A549 (cell line): ENCODE measurements around the gene CPNE4. TPM values are rescaled to one million over a fixed set of nuclear protein-coding genes. Genes with fewer than 3 reads are reported as not detected.

ENCODE experiments used
- ATAC-seq, 2 experiments: fragments of 200-7000 bp in 1 of 2; fragments of >200 bp in 1 of 2; cut with Nextera tagmentation in 1 of 2; cut with Tn5 transposase in 1 of 2; 3 replicates each; pipeline versions ENCODE4 v1.8.0 to v1.9.1; 2018 to 2020; ENCODE audit warnings: mild to moderate bottlenecking in 1 of 2, moderate library complexity in 1 of 2
- CTCF ChIA-PET: fragments of 300-600 bp; sonication (Branson Sonifier 250); formaldehyde crosslinking; extraction: SDS; loops from one replicate; lab custom pipeline; 2021; ENCODE audit warnings: antibody characterized with exemption, inconsistent platforms; lab: Yijun Ruan, JAX
- POLR2A ChIA-PET: fragments of 350-600 bp; formaldehyde crosslinking; extraction: SDS; loops from one replicate; lab custom pipeline; 2021; ENCODE audit warnings: antibody characterized with exemption, inconsistent platforms; lab: Yijun Ruan, JAX
- DNase-seq, 2 experiments: peaks; one replicate each; pipeline versions ENCODE4 v3.0.0 to v3.0.0-alpha.2; 2011 to 2016; ENCODE audit warnings: low read depth in 1 of 2, low spot score in 1 of 2
- FAIRE-seq: peaks from 2 replicates; lab custom pipeline; 2011; peaks lifted over from hg19 to GRCh38; lab: Jason Lieb, UNC
- H3K27ac ChIP-seq, 2 experiments: fragments of >200 bp; sonication (Bioruptor Twin); formaldehyde crosslinking; 3 replicates each; pipeline ENCODE4 v1.5.1; 2016 to 2017
- H3K4me1 ChIP-seq: fragments of >200 bp; sonication (Bioruptor Twin); formaldehyde crosslinking; 3 replicates; pipeline ENCODE4 v1.6.1; 2016
- H3K4me2 ChIP-seq: fragments of >200 bp; sonication (Bioruptor Twin); formaldehyde crosslinking; 3 replicates; pipeline ENCODE4 v1.6.1; 2016
- H3K4me3 ChIP-seq: fragments of >200 bp; sonication (Bioruptor Twin); formaldehyde crosslinking; 3 replicates; pipeline ENCODE4 v1.5.1; 2016
- H3K9me3 ChIP-seq: fragments of >200 bp; sonication (Bioruptor Twin); formaldehyde crosslinking; 3 replicates; pipeline ENCODE4 v1.6.1; 2016
- BHLHE40 ChIP-seq: IDR thresholded peaks from 2 replicates; pipeline ENCODE4 v1.6.1; 2012; ENCODE audit warnings: low read depth, low read length, inconsistent platforms
- CBX8 ChIP-seq: fragments of 200-600 bp; sonication (generic); IDR thresholded peaks from 2 replicates; pipeline ENCODE4 v1.6.1; 2016
- CHD4 ChIP-seq: fragments of 200-600 bp; sonication (generic); IDR thresholded peaks from 2 replicates; pipeline ENCODE4 v1.6.1; 2016; ENCODE audit warnings: antibody characterized with exemption, mild to moderate bottlenecking, borderline replicate concordance
- EHF ChIP-seq: fragments of 250-450 bp; sonication (Bioruptor Pico); IDR thresholded peaks from 2 replicates; pipeline ENCODE4 v1.5.0; 2020; ENCODE audit warnings: mild to moderate bottlenecking
- FOSL2 ChIP-seq, 2 experiments: fragments of 450-650 bp in 1 of 2; fragments of >200 bp in 1 of 2; sonication (Bioruptor Twin) in 1 of 2; formaldehyde crosslinking; IDR thresholded peaks; 2 replicates each; pipeline versions ENCODE4 v1.5.0 to v1.6.1; 2016 to 2020; ENCODE audit warnings: mild to moderate bottlenecking in 1 of 2, moderate library complexity in 1 of 2
- HES2 ChIP-seq: fragments of >200 bp; sonication (Bioruptor Twin); formaldehyde crosslinking; IDR thresholded peaks from 2 replicates; pipeline ENCODE4 v1.6.1; 2016
- HEYL ChIP-seq: fragments of 250-450 bp; sonication (Bioruptor Pico); IDR thresholded peaks from 2 replicates; pipeline ENCODE4 v1.8.0; 2021; ENCODE audit warnings: mild to moderate bottlenecking, moderate library complexity
- HOXA7 ChIP-seq: fragments of 250-450 bp; sonication (Bioruptor Pico); IDR thresholded peaks from 2 replicates; pipeline ENCODE4 v1.5.0; 2020; ENCODE audit warnings: mild to moderate bottlenecking, moderate library complexity
- HOXB13 ChIP-seq: fragments of 250-450 bp; sonication (Bioruptor Pico); IDR thresholded peaks from 2 replicates; pipeline ENCODE4 v1.5.0; 2020; ENCODE audit warnings: low read depth, mild to moderate bottlenecking, moderate library complexity
- JUN ChIP-seq, 2 experiments: fragments of >200 bp; sonication (Bioruptor Twin); formaldehyde crosslinking; IDR thresholded peaks; 2 replicates in 1 of 2; 3 replicates in 1 of 2; pipeline ENCODE4 v1.6.1; 2016 to 2017
- JUNB ChIP-seq: fragments of >200 bp; sonication (Bioruptor Twin); formaldehyde crosslinking; IDR thresholded peaks from 2 replicates; pipeline ENCODE4 v1.6.1; 2016
- KDM5A ChIP-seq: fragments of 200-600 bp; sonication (generic); IDR thresholded peaks from 2 replicates; pipeline ENCODE4 v1.6.1; 2016; ENCODE audit warnings: antibody characterized with exemption, mild to moderate bottlenecking
- MAX ChIP-seq: IDR thresholded peaks from 2 replicates; pipeline ENCODE4 v1.6.1; 2012
- NFE2L2 ChIP-seq: fragments of 150-350 bp; conservative IDR thresholded peaks from 2 replicates; pipeline ENCODE4 v1.6.1; 2014; ENCODE audit warnings: low read length
- POLR2AphosphoS2 ChIP-seq: conservative IDR thresholded peaks from 2 replicates; pipeline ENCODE4 v1.6.1; 2012; ENCODE audit warnings: low read length, improper control_type of control experiment, inconsistent platforms
- RARB ChIP-seq: fragments of 250-450 bp; sonication (Bioruptor Pico); IDR thresholded peaks from 2 replicates; pipeline ENCODE4 v1.8.0; 2021; ENCODE audit warnings: mild to moderate bottlenecking, moderate library complexity
- RFX5 ChIP-seq: fragments of 450-650 bp; IDR thresholded peaks from 2 replicates; pipeline ENCODE4 v1.7.1; 2014; ENCODE audit warnings: antibody characterized with exemption, mild to moderate bottlenecking, moderate library complexity
- SMC3 ChIP-seq: fragments of >200 bp; sonication (Bioruptor Twin); formaldehyde crosslinking; IDR thresholded peaks from 3 replicates; pipeline ENCODE4 v1.6.1; 2018; ENCODE audit warnings: inconsistent platforms
- TFCP2L1 ChIP-seq: fragments of 250-450 bp; sonication (Bioruptor Pico); IDR thresholded peaks from 2 replicates; pipeline ENCODE4 v1.5.0; 2021; ENCODE audit warnings: mild to moderate bottlenecking
- ZFP36 ChIP-seq: fragments of 450-650 bp; IDR thresholded peaks from 2 replicates; pipeline ENCODE4 v1.6.1; 2014; ENCODE audit warnings: borderline replicate concordance; ENCODE audit not compliant: partially characterized antibody
- WGBS: methylation state at CpG from one replicate; pipeline ENCODE4 v1.1.6; 2017; ENCODE audit errors: missing lambda C conversion rate; 5-methylcytosine and 5-hydroxymethylcytosine counted together
- polyA plus RNA-seq, 4 experiments: library from polyadenylated mRNA; depleted of rRNA in 3 of 4; stranded (reverse); fragments of >200 nt; fragmentation: RNase III in 1 of 4; extraction: RNeasy Plus Mini Kit Qiagen cat#74134 plus additional on column Dnase treatment in 1 of 4; gene quantifications; 2 replicates in 3 of 4; 3 replicates in 1 of 4; pipeline ENCODE4 v1.2.3, GENCODE V29; 2011 to 2017
- TF ChIP-seq, protein P1 (sequence below): fragments of >200 bp; sonication (Bioruptor Twin); formaldehyde crosslinking; IDR thresholded peaks from 3 replicates; pipeline ENCODE4 v1.5.1; 2016
- TF ChIP-seq, protein P2 (sequence below): fragments of 200-600 bp; sonication (generic); IDR thresholded peaks from 2 replicates; pipeline ENCODE4 v1.6.1; 2016; ENCODE audit warnings: antibody characterized with exemption, mild to moderate bottlenecking, moderate library complexity
- TF ChIP-seq, protein P3 (sequence below): fragments of >200 bp; sonication (Bioruptor Twin); formaldehyde crosslinking; IDR thresholded peaks from 3 replicates; pipeline ENCODE4 v1.6.1; 2016

Gene CPNE4
- polyA plus RNA-seq, 2 of the 4 experiments (the other 2 are of a cell fraction), result 3.6 to 8.7 TPM

- H3K9me3 ChIP-seq, result no peaks in the 10 kb centered on the region
- no peak for ATAC-seq
- FAIRE-seq, result no peak
- H3K4me2 ChIP-seq, result no peak overlapping the region
- WGBS, result 93% methylated on average over 2 of the region's 2 CpGs
- no peak for DNase-seq
- ChIA-PET POLR2A (no interaction called here), CTCF (interaction anchor here (0.8 kb wide), 1 partner anchor 13 kb away, joined by 3 read pairs; no protein-coding TSS in a partner anchor)
- TF ChIP-seq SMC3 (no peak), RFX5 (no peak), HES2 (no peak), TFCP2L1 (CRISPR knock-in tag) (no peak), BHLHE40 (no peak), EHF (CRISPR knock-in tag) (no peak), JUNB (no peak), FOSL2 (IDR thresholded peaks at IDR 0.05) (no peak), FOSL2 (CRISPR knock-in tag; IDR thresholded peaks at IDR 0.05) (no peak), HOXB13 (CRISPR knock-in tag) (no peak), MAX (no peak)
- TF ChIP-seq, protein P1, sequence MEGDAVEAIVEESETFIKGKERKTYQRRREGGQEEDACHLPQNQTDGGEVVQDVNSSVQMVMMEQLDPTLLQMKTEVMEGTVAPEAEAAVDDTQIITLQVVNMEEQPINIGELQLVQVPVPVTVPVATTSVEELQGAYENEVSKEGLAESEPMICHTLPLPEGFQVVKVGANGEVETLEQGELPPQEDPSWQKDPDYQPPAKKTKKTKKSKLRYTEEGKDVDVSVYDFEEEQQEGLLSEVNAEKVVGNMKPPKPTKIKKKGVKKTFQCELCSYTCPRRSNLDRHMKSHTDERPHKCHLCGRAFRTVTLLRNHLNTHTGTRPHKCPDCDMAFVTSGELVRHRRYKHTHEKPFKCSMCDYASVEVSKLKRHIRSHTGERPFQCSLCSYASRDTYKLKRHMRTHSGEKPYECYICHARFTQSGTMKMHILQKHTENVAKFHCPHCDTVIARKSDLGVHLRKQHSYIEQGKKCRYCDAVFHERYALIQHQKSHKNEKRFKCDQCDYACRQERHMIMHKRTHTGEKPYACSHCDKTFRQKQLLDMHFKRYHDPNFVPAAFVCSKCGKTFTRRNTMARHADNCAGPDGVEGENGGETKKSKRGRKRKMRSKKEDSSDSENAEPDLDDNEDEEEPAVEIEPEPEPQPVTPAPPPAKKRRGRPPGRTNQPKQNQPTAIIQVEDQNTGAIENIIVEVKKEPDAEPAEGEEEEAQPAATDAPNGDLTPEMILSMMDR, result no peak
- TF ChIP-seq, protein P2, sequence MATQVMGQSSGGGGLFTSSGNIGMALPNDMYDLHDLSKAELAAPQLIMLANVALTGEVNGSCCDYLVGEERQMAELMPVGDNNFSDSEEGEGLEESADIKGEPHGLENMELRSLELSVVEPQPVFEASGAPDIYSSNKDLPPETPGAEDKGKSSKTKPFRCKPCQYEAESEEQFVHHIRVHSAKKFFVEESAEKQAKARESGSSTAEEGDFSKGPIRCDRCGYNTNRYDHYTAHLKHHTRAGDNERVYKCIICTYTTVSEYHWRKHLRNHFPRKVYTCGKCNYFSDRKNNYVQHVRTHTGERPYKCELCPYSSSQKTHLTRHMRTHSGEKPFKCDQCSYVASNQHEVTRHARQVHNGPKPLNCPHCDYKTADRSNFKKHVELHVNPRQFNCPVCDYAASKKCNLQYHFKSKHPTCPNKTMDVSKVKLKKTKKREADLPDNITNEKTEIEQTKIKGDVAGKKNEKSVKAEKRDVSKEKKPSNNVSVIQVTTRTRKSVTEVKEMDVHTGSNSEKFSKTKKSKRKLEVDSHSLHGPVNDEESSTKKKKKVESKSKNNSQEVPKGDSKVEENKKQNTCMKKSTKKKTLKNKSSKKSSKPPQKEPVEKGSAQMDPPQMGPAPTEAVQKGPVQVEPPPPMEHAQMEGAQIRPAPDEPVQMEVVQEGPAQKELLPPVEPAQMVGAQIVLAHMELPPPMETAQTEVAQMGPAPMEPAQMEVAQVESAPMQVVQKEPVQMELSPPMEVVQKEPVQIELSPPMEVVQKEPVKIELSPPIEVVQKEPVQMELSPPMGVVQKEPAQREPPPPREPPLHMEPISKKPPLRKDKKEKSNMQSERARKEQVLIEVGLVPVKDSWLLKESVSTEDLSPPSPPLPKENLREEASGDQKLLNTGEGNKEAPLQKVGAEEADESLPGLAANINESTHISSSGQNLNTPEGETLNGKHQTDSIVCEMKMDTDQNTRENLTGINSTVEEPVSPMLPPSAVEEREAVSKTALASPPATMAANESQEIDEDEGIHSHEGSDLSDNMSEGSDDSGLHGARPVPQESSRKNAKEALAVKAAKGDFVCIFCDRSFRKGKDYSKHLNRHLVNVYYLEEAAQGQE, result no peak
- TF ChIP-seq, protein P3, sequence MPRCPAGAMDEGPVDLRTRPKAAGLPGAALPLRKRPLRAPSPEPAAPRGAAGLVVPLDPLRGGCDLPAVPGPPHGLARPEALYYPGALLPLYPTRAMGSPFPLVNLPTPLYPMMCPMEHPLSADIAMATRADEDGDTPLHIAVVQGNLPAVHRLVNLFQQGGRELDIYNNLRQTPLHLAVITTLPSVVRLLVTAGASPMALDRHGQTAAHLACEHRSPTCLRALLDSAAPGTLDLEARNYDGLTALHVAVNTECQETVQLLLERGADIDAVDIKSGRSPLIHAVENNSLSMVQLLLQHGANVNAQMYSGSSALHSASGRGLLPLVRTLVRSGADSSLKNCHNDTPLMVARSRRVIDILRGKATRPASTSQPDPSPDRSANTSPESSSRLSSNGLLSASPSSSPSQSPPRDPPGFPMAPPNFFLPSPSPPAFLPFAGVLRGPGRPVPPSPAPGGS, result no peak
- H3K27ac ChIP-seq, result no peak overlapping the region
- H3K4me1 ChIP-seq, result no peaks in the 10 kb centered on the region
- H3K4me3 ChIP-seq, result no peak overlapping the region
These were observed 296.7 kb downstream of the CPNE4 start for GRCh38 chr3:131738095-131738494.

DNA sequence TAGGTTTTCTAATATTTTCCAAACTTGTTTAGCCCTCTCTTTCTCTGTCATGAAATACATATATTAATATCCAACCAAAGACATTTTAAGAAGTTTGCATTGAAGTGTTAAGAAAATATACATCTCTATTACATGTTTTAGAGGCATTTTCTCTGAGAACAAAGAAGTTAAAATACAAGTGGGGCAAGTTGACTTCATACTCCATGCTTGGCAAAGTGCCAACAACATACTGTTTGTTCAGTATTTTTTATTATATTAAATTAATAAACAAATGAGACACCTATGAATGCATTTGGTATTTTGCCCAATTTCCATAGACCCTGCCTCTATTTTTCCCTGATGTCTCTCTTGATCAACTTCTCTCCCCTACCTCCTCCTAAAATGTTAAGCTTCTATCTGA, 299.3 kb downstream of the CPNE4 start:
- POLR2A ChIA-PET, result no interaction called here
- no peak overlapping the region for H3K4me3 ChIP-seq
- CTCF ChIA-PET, result no interaction called here
- H3K4me1 ChIP-seq, result no peaks in the 10 kb centered on the region
- FAIRE-seq (no peak), DNase-seq (no peak), ATAC-seq (no peak)
- H3K9me3 ChIP-seq, result no peaks in the 10 kb centered on the region
- no peak overlapping the region for H3K4me2 ChIP-seq
- H3K27ac ChIP-seq, result no peak overlapping the region
- TF ChIP-seq, protein P2, result no peak
- TF ChIP-seq POLR2AphosphoS2 (no peak), HEYL (no peak), ZFP36 (no peak), CHD4 (no peak), JUN (IDR thresholded peaks at IDR 0.05) (no peak), CBX8 (no peak), HOXA7 (CRISPR knock-in tag) (no peak), NFE2L2 (no peak), KDM5A (no peak), RARB (no peak), BHLHE40 (no peak)
- TF ChIP-seq, protein P1, result no peak
- TF ChIP-seq, protein P3, result no peak
